GM10266 (cell line): ENCODE data around the gene ATAD3B.
"Not testable (repeated sequence)": the region's sequence is repeated elsewhere in the genome, so short reads cannot be mapped to it uniquely, and the experiment has no call there.

ENCODE experiments used
- DNase-seq: peaks from one replicate; pipeline ENCODE4 v3.0.0; 2012; ENCODE audit errors: extremely low spot score
- TF ChIP-seq, protein P1 (sequence below): IDR thresholded peaks from 2 replicates; pipeline ENCODE4 v1.5.1; 2012; ENCODE audit warnings: mild to moderate bottlenecking, low read depth; ENCODE audit not compliant: control insufficient read depth, insufficient read depth; ENCODE audit errors: missing control alignments

The ATAD3B gene

DNA sequence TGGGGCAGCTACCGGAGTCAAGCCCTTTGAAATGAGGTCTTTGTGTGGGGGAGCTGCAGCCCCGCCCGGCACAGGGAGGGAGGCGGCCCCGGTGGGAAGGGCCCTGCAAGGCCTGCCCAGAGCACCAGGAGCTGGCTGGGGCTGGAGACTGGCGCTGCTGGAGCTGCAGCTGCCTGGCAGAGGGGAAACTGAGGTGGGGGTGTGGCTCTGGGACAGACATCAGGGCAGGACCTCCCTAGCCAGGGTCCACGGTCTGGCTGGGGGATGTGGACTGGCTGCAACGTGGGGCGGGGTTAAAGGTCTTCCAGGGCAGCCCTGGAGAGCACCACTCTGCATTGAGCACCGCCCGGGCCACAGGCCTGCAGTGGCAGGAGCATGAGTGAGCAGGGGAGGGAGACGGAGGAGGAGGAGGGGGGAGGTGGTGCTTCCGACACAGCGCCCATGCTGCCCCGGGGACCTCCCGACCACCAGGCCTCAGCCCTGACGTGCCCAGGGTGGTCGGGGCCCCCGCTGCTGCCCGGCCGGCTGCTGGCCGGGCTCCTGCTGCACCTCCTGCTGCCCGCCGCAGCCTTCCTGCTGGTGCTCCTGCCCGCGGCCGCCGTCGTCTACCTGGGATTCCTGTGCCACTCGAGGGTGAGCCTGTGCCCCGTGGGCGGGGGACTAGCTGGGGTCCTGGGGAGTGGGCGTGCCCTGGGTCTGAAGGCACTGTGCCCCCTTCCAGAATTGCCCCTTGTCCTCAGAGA is 45.6 kb upstream of the ATAD3B start:
- TF ChIP-seq, protein P1, sequence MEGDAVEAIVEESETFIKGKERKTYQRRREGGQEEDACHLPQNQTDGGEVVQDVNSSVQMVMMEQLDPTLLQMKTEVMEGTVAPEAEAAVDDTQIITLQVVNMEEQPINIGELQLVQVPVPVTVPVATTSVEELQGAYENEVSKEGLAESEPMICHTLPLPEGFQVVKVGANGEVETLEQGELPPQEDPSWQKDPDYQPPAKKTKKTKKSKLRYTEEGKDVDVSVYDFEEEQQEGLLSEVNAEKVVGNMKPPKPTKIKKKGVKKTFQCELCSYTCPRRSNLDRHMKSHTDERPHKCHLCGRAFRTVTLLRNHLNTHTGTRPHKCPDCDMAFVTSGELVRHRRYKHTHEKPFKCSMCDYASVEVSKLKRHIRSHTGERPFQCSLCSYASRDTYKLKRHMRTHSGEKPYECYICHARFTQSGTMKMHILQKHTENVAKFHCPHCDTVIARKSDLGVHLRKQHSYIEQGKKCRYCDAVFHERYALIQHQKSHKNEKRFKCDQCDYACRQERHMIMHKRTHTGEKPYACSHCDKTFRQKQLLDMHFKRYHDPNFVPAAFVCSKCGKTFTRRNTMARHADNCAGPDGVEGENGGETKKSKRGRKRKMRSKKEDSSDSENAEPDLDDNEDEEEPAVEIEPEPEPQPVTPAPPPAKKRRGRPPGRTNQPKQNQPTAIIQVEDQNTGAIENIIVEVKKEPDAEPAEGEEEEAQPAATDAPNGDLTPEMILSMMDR: no peak
- peak; percentile 32 for DNase-seq

DNA sequence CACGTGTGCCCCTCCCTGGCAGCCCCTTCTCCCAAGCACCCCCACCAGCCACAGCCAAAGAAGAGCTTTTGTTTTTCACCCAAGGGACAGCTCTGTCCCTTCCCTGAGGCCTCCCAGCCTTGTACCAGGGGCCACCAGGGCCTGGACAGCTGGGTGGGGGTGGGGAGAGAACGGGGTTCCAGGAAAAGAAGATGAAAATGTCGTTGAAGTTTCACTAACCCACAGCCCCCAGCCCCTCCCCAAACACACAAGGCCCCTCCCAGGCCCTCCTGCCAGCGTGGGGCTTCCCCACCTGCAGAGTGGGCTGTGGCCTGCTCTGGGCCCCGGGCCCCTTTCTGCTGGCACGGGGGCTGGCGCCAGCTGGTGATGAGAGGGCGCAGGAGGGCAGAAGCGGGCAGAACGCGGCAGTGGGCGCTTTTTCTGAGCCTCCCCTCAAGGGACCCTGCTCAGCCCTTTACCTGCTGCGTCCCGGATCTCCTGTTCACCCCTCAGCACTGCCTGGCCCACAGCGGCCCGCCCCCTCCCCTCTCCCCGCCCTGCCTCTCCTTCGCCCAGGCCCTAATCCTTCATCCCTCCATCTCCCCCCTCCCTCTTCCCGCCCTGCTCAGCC is 45.0 kb upstream of the ATAD3B start:
- TF ChIP-seq, protein P1: no peak
- DNase-seq: peak; percentile 45

DNA sequence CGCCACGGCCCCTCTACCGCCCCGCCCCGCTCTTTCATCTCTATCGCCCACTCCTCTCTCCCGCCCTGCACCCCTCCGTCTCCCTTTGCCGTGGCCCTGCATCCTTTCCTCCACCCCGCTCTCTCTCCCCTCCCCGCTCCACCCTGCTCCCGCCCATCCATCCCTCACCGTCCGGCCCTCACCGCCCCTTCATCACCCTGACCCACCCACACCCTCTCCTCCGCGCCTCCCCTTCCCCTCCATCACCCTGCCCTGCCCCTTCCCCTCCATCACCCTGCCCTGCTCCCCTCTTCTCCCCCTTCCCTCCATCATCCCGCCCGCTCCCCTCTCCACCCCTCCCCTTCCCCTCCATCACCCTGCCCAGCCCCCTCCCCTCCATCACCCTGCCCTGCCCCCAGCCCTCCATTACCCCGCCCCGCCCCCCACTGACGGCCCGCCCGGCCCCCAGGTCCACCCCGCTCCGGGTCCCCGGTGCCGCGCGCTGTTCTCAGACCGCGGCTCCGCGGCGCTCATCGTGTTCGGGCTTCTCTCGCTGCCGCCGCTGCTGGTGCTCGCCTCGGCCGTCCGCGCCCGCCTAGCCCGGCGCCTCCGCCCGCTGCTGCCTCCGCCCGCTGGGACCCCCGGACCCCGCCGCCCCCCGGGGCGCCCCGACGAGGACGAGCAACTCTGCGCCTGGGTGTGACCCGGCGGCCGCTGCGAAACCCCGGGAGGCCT is 44.3 kb upstream of the ATAD3B start:
- DNase-seq: peak; percentile 64
- TF ChIP-seq, protein P1: no peak

DNA sequence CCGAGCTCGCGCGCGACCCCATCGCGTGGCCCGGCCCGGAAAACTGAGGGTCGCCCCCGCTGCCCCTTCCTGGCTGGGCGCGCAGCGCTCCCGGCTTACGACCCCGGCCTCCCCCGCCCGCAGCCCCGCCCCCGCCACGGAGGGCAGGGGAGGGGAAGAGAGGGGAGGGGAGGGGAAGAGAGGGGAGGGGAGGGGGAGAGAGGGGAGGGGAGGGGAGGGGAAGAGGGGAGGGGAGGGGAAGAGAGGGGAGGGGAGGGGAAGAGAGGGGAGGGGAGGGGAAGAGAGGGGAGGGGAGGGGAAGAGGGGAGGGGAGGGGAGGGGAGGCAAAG is 43.8 kb upstream of the ATAD3B start:
- TF ChIP-seq, protein P1: no peak
- no peak for DNase-seq

DNA sequence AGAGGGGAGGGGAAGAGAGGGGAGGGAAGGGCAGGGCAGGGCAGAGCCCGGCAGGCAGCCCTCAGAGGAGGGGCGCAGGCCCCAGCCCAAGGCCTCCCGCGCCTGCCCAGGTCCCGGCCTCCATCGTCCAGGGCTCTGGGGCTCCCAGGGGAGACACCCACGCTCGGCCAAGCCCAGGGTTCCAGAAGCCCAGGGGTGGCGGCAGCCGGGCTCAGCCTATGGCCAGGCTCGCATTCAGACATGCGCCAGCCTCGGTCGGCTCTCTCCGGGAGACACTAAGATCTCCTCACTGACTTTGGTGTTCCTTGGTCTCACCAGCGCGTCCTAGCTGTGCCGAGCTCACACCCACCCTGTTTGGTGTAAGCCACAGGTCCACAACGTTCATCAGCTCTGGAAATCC is 43.4 kb upstream of the ATAD3B start:
- TF ChIP-seq, protein P1: no peak
- DNase-seq: no peak

DNA sequence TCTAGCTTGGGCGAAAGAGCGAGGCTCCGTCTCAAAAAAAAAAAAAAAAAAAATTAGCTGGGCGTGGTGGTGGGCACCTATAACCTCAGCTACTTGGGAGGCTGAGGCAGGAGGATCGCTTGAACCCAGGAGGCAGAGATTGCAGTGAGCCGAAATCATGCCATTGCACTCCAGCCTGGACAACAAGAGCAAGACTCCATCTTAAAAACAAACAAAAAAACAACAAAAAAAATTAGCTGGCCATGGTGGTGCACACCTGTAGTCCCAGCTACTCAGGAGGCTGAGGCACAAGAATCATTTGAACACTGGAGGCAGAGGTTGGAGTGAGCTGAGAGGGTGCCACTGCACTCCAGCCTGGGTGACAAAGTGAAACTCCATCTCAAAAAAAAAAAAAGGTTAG is 42.6 kb upstream of the ATAD3B start:
- not testable (repeated sequence) for DNase-seq

DNA sequence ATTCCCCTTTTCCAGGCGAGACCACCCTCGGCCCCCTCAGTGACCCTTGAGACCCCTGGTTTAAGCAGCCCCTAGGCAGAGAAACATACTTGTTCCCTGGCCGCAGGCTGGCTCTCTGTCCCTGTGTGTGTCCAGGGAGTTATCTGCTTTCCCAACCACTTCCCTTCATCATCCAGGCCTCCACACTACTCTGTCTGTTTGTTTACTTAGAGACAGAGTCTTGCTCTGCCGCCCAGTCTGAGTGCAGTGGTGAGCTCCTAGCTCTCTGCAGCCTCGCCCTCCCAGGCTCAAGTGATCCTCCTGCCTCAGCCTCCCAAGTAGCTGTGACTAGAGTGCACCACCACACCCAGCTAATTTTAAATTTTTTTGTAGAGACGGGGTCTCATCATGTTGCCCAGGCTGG is 41.9 kb upstream of the ATAD3B start:
- TF ChIP-seq, protein P1: no peak
- DNase-seq: no peak
